OCI-LY1 (cell line): ENCODE results near the gene JAKMIP1.

Source experiments
- H2AFZ ChIP-seq: fragments of 200-600 bp; sonication (generic), shearing (Covaris generic); 2 replicates; pipeline ENCODE4 v1.6.0; 2014; ENCODE audit warnings: antibody characterized with exemption, mild to moderate bottlenecking, low read length
- H3F3A ChIP-seq: fragments of 200-600 bp; sonication (generic), shearing (Covaris generic); 2 replicates; pipeline ENCODE4 v1.6.0; 2014; ENCODE audit warnings: mild to moderate bottlenecking, antibody characterized with exemption, low read length, moderate library complexity; ENCODE audit not compliant: insufficient read depth
- H3K27ac ChIP-seq: fragments of 200-600 bp; sonication (generic); 2 replicates; pipeline ENCODE4 v1.5.1; 2014; ENCODE audit warnings: low read length, mixed run types, mild to moderate bottlenecking, low read depth; ENCODE audit not compliant: poor library complexity, severe bottlenecking
- H3K27me3 ChIP-seq: fragments of 200-600 bp; sonication (generic); 2 replicates; pipeline ENCODE4 v1.6.0; 2014; ENCODE audit warnings: antibody characterized with exemption, mild to moderate bottlenecking, low read length, moderate library complexity; ENCODE audit not compliant: insufficient read depth
- H3K36me3 ChIP-seq: fragments of 200-600 bp; sonication (generic); 2 replicates; pipeline ENCODE4 v1.6.1; 2014; ENCODE audit warnings: mild to moderate bottlenecking, antibody characterized with exemption, low read length, moderate library complexity, mixed read lengths; ENCODE audit not compliant: insufficient read depth
- H3K4me1 ChIP-seq: fragments of 200-600 bp; sonication (generic); 2 replicates; pipeline ENCODE4 v1.5.1; 2014; ENCODE audit warnings: mild to moderate bottlenecking, low read length, moderate library complexity; ENCODE audit not compliant: insufficient read depth, severe bottlenecking
- H3K4me2 ChIP-seq: fragments of 200-600 bp; sonication (generic), shearing (Covaris generic); 2 replicates; pipeline ENCODE4 v1.6.1; 2014; ENCODE audit warnings: low read length
- H3K4me3 ChIP-seq: fragments of 200-600 bp; sonication (generic); 2 replicates; pipeline ENCODE4 v1.5.1; 2014; ENCODE audit warnings: low read length, low read depth, mild to moderate bottlenecking, mixed read lengths; ENCODE audit not compliant: poor library complexity, severe bottlenecking
- H3K79me2 ChIP-seq: fragments of 200-600 bp; shearing (Covaris generic); 2 replicates; pipeline ENCODE4 v1.6.1; 2016; ENCODE audit warnings: mixed run types, low read length, mixed read lengths; ENCODE audit not compliant: insufficient read depth
- H3K9ac ChIP-seq: fragments of 200-600 bp; sonication (generic), shearing (Covaris generic); 2 replicates; pipeline ENCODE4 v1.6.1; 2014; ENCODE audit warnings: mild to moderate bottlenecking, low read length, mixed read lengths
- H3K9me2 ChIP-seq: fragments of 200-600 bp; sonication (generic), shearing (Covaris generic); 2 replicates; pipeline ENCODE4 v1.6.1; 2014; ENCODE audit warnings: low read depth, mild to moderate bottlenecking, low read length, mixed read lengths
- H3K9me3 ChIP-seq: fragments of 200-600 bp; shearing (Covaris generic); 2 replicates; pipeline ENCODE4 v1.6.1; 2014; ENCODE audit warnings: low read length, mixed read lengths
- H4K20me1 ChIP-seq: fragments of 200-600 bp; sonication (generic), shearing (Covaris generic); 2 replicates; pipeline ENCODE4 v1.6.0; 2016; ENCODE audit warnings: mild to moderate bottlenecking, low read length; ENCODE audit not compliant: insufficient read depth
- CTCF ChIP-seq: fragments of 200-600 bp; sonication (generic), shearing (Covaris generic); IDR thresholded peaks from 2 replicates; pipeline ENCODE4 v1.5.1; 2017; ENCODE audit warnings: mild to moderate bottlenecking, antibody characterized with exemption, low read length, moderate library complexity, mixed read lengths
- EZH2 ChIP-seq: fragments of 200-600 bp; sonication (generic), shearing (Covaris generic); IDR thresholded peaks from 2 replicates; pipeline ENCODE4 v1.8.0; 2017; ENCODE audit warnings: borderline replicate concordance, mixed run types, mild to moderate bottlenecking, antibody characterized with exemption, low read length, moderate library complexity, mixed read lengths

JAKMIP1 gene

GRCh38 chr4:6182376-6183280 is 17.7 kb downstream of the JAKMIP1 start:
- no peak overlapping the region for H3K27ac ChIP-seq
- H3K9ac ChIP-seq: no peak overlapping the region
- H3K9me3 ChIP-seq: no peaks in the 10 kb centered on the region
- no peaks in the 10 kb centered on the region for H3F3A ChIP-seq
- no peak overlapping the region for H3K4me3 ChIP-seq
- no peak overlapping the region for H2AFZ ChIP-seq
- TF ChIP-seq CTCF: no peak
- TF ChIP-seq EZH2: no peak
- no peak overlapping the region for H3K4me2 ChIP-seq
- H3K9me2 ChIP-seq: no peaks in the 10 kb centered on the region
- H3K4me1 ChIP-seq: no peaks in the 10 kb centered on the region
- H3K36me3 ChIP-seq: no peaks in the 10 kb centered on the region
- no peaks in the 10 kb centered on the region for H3K27me3 ChIP-seq
- no peaks in the 10 kb centered on the region for H3K79me2 ChIP-seq
- no peaks in the 10 kb centered on the region for H4K20me1 ChIP-seq

- no peaks in the 10 kb centered on the region for H3K36me3 ChIP-seq
- no peak overlapping the region for H3K4me2 ChIP-seq
- H3K27me3 ChIP-seq: no peaks in the 10 kb centered on the region
- H3F3A ChIP-seq: no peaks in the 10 kb centered on the region
- no peaks in the 10 kb centered on the region for H4K20me1 ChIP-seq
- no peak overlapping the region for H2AFZ ChIP-seq
- no peak overlapping the region for H3K4me3 ChIP-seq
- no peaks in the 10 kb centered on the region for H3K9me3 ChIP-seq
- no peaks in the 10 kb centered on the region for H3K9me2 ChIP-seq
- H3K27ac ChIP-seq: no peak overlapping the region
- no peaks in the 10 kb centered on the region for H3K4me1 ChIP-seq
- no peak overlapping the region for H3K9ac ChIP-seq
- TF ChIP-seq CTCF (no peak), EZH2 (no peak)
- no peaks in the 10 kb centered on the region for H3K79me2 ChIP-seq
Observed at GRCh38 chr4:6180841-6181631, 19.3 kb downstream of the JAKMIP1 start.

GRCh38 chr4:6179362-6179761 is 21.0 kb downstream of the JAKMIP1 start:
- Histone ChIP-seq H3K36me3 (no peaks in the 10 kb centered on the region), H3K79me2 (no peaks in the 10 kb centered on the region), H3K27ac (no peak overlapping the region), H3K9me2 (no peaks in the 10 kb centered on the region), H3K27me3 (no peaks in the 10 kb centered on the region), H3K4me2 (no peak overlapping the region), H3F3A (no peaks in the 10 kb centered on the region), H4K20me1 (no peaks in the 10 kb centered on the region), H3K9me3 (no peaks in the 10 kb centered on the region), H3K4me3 (no peak overlapping the region), H3K4me1 (no peaks in the 10 kb centered on the region), H2AFZ (no peak overlapping the region), H3K9ac (no peak overlapping the region)
- no peak for TF ChIP-seq EZH2
- no peak for TF ChIP-seq CTCF
